HEK293 (cell line): ENCODE data around the gene ZNF680.
"Not testable (repeated sequence)": the region's sequence is repeated elsewhere in the genome, so short reads cannot be mapped to it uniquely, and the experiment has no call there.

Source experiments
- CTCF ChIP-seq: fragments of 450-650 bp; formaldehyde crosslinking; IDR thresholded peaks from 2 replicates; pipeline ENCODE4 v1.5.1; 2016; ENCODE audit warnings: missing biosample characterization, missing genetic modification characterization
- KLF16 ChIP-seq: fragments of 450-650 bp; formaldehyde crosslinking; IDR thresholded peaks from 2 replicates; pipeline ENCODE4 v1.5.1; 2017; ENCODE audit warnings: missing biosample characterization, missing genetic modification characterization
- PRDM1 ChIP-seq: fragments of 450-650 bp; formaldehyde crosslinking; IDR thresholded peaks from 2 replicates; pipeline ENCODE4; 2016; ENCODE audit warnings: missing biosample characterization, missing genetic modification characterization
- REST ChIP-seq: fragments of 450-650 bp; formaldehyde crosslinking; IDR thresholded peaks from 2 replicates; pipeline ENCODE4 v1.5.1; 2016; ENCODE audit warnings: missing biosample characterization, missing genetic modification characterization
- SP2 ChIP-seq: fragments of 450-650 bp; formaldehyde crosslinking; IDR thresholded peaks from 2 replicates; pipeline ENCODE4 v1.5.1; 2016; ENCODE audit warnings: missing biosample characterization, missing genetic modification characterization
- TCF7L2 ChIP-seq: IDR thresholded peaks from 2 replicates; pipeline ENCODE4 v1.6.1; 2011; ENCODE audit warnings: low read depth, mild to moderate bottlenecking, inconsistent platforms, low read length, moderate library complexity, borderline replicate concordance
- YY2 ChIP-seq: fragments of 450-650 bp; formaldehyde crosslinking; IDR thresholded peaks from 2 replicates; pipeline ENCODE4 v1.5.1; 2016; ENCODE audit warnings: missing biosample characterization, missing genetic modification characterization
- ZBTB8A ChIP-seq: fragments of 450-650 bp; formaldehyde crosslinking; IDR thresholded peaks from 2 replicates; pipeline ENCODE4 v1.5.1; 2016; ENCODE audit warnings: missing biosample characterization, missing genetic modification characterization
- ZNF175 ChIP-seq: fragments of 450-650 bp; formaldehyde crosslinking; IDR thresholded peaks from 2 replicates; pipeline ENCODE4 v1.5.1; 2016; ENCODE audit warnings: missing biosample characterization, missing genetic modification characterization
- ZNF24 ChIP-seq: fragments of 450-650 bp; formaldehyde crosslinking; IDR thresholded peaks from 2 replicates; pipeline ENCODE4 v1.5.1; 2016; ENCODE audit warnings: missing biosample characterization, missing genetic modification characterization
- ZNF248 ChIP-seq: fragments of 450-650 bp; formaldehyde crosslinking; IDR thresholded peaks from 2 replicates; pipeline ENCODE4 v1.5.1; 2017; ENCODE audit warnings: missing biosample characterization, missing genetic modification characterization
- ZNF274 ChIP-seq, 2 experiments: fragments of 200-500 bp in 1 of 2; fragments of 450-650 bp in 1 of 2; sonication (Bioruptor generic) in 1 of 2; formaldehyde crosslinking in 1 of 2; IDR thresholded peaks; 2 replicates each; pipeline versions ENCODE4 v1.5.1 to v1.6.1; 2014 to 2016; ENCODE audit warnings: borderline replicate concordance in 1 of 2, inconsistent platforms in 1 of 2, low read length in 1 of 2, missing biosample characterization in 1 of 2, missing genetic modification characterization in 1 of 2
- ZNF48 ChIP-seq: fragments of 450-650 bp; formaldehyde crosslinking; IDR thresholded peaks from 2 replicates; pipeline ENCODE4 v1.5.1; 2016; ENCODE audit warnings: missing biosample characterization, missing genetic modification characterization
- ZNF580 ChIP-seq: fragments of 450-650 bp; formaldehyde crosslinking; IDR thresholded peaks from 2 replicates; pipeline ENCODE4 v1.5.1; 2016; ENCODE audit warnings: missing biosample characterization, missing genetic modification characterization

- TF ChIP-seq CTCF (tag by site-specific recombination); REST (tag by site-specific recombination); TCF7L2; SP2; ZBTB8A (tag by site-specific recombination); KLF16 (tag by site-specific recombination); ZNF580 (tag by site-specific recombination); ZNF175 (tag by site-specific recombination); ZNF24; PRDM1; YY2 (tag by site-specific recombination); ZNF48; ZNF248 (tag by site-specific recombination); ZNF274 (IDR thresholded peaks at IDR 0.05; ENCODE audit: low read length); ZNF274 (tag by site-specific recombination; IDR thresholded peaks at IDR 0.05; ENCODE audit: borderline replicate concordance): not testable (repeated sequence)
Measured at GRCh38 chr7:64570284-64570605, 7.4 kb upstream of the ZNF680 start.
